GM23248 (cell line): ENCODE data around the gene USP36. TPM values are rescaled to one million over a fixed set of nuclear protein-coding genes. Genes with fewer than 3 reads are reported as not detected.

Experiments used
- DNase-seq: peaks from one replicate; pipeline ENCODE4 v3.0.0-alpha.2; 2015
- H2AFZ ChIP-seq: fragments of 200-600 bp; sonication (generic); 2 replicates; pipeline ENCODE4 v1.6.1; 2016; ENCODE audit warnings: antibody characterized with exemption
- H3F3A ChIP-seq: fragments of 200-600 bp; sonication (generic); 2 replicates; pipeline ENCODE4 v1.6.1; 2016; ENCODE audit warnings: mild to moderate bottlenecking, antibody characterized with exemption, mixed run types; ENCODE audit not compliant: insufficient read depth
- H3K27ac ChIP-seq: fragments of 200-600 bp; sonication (generic); 2 replicates; pipeline ENCODE4 v1.5.1; 2016; ENCODE audit warnings: mild to moderate bottlenecking
- H3K27me3 ChIP-seq: fragments of 200-600 bp; sonication (generic); replicated peaks from 2 replicates; pipeline ENCODE4 v1.6.1; 2016; ENCODE audit warnings: mild to moderate bottlenecking; ENCODE audit not compliant: insufficient read depth
- H3K36me3 ChIP-seq: fragments of 200-600 bp; sonication (generic); 2 replicates; pipeline ENCODE4 v1.6.1; 2016; ENCODE audit warnings: low read depth, mild to moderate bottlenecking
- H3K4me1 ChIP-seq: fragments of 200-600 bp; sonication (generic); 2 replicates; pipeline ENCODE4 v1.6.1; 2016; ENCODE audit warnings: mild to moderate bottlenecking; ENCODE audit not compliant: insufficient read depth
- H3K4me2 ChIP-seq: fragments of 200-600 bp; sonication (generic); one replicate; pipeline ENCODE4 v1.6.1; 2016; ENCODE audit warnings: mild to moderate bottlenecking; ENCODE audit not compliant: unreplicated experiment
- H3K4me3 ChIP-seq: fragments of 200-600 bp; sonication (generic); 2 replicates; pipeline ENCODE4 v1.5.1; 2016; ENCODE audit warnings: mild to moderate bottlenecking
- H3K79me2 ChIP-seq: fragments of 200-600 bp; sonication (generic); 2 replicates; pipeline ENCODE4 v1.6.1; 2016; ENCODE audit warnings: mild to moderate bottlenecking; ENCODE audit not compliant: insufficient read depth
- H3K9ac ChIP-seq: fragments of 200-600 bp; sonication (generic); 2 replicates; pipeline ENCODE4 v1.6.1; 2016; ENCODE audit warnings: mild to moderate bottlenecking
- H3K9me2 ChIP-seq: fragments of 200-600 bp; sonication (generic); 2 replicates; pipeline ENCODE4 v1.6.1; 2016; ENCODE audit warnings: mixed run types, mild to moderate bottlenecking, moderate library complexity; ENCODE audit not compliant: insufficient read depth
- H3K9me3 ChIP-seq: fragments of 200-600 bp; sonication (generic); one replicate; pipeline ENCODE4 v1.6.1; 2017; ENCODE audit warnings: low read depth
- H4K20me1 ChIP-seq: fragments of 200-600 bp; sonication (generic); 2 replicates; pipeline ENCODE4 v1.6.0; 2016; ENCODE audit not compliant: insufficient read depth
- EZH2 ChIP-seq: fragments of 200-600 bp; sonication (generic); IDR thresholded peaks from 2 replicates; pipeline ENCODE4 v1.6.1; 2018; ENCODE audit warnings: antibody characterized with exemption, mild to moderate bottlenecking; ENCODE audit not compliant: insufficient read depth, poor library complexity, severe bottlenecking
- EZH2phosphoT487 ChIP-seq: fragments of 200-600 bp; sonication (generic); IDR thresholded peaks from 2 replicates; pipeline ENCODE4 v1.6.1; 2018; ENCODE audit warnings: antibody characterized with exemption, moderate library complexity, mild to moderate bottlenecking, low read depth; ENCODE audit not compliant: insufficient read depth
- WGBS, 2 experiments: methylation state at CpG; one replicate each; pipeline ENCODE4 v1.1.6; 2015 to 2017; ENCODE audit warnings: low lambda C conversion rate in 2 of 2, low coverage in 1 of 2; ENCODE audit errors: missing lambda C conversion rate in 2 of 2; 5-methylcytosine and 5-hydroxymethylcytosine counted together
- in situ Hi-C: fragments of 300-500 bp; cut with MboI; formaldehyde crosslinking; loops from 2 replicates; pipeline ENCODE4 v1.15.0; 2020
- polyA plus RNA-seq: library from polyadenylated mRNA; unstranded; fragments of >200 nt; fragmentation: Nextera tagmentation; extraction: Ambion mirVana; gene quantifications from 2 replicates; pipeline ENCODE4 v1.2.1, GENCODE V29; 2016
- total RNA-seq: library from RNA; depleted of rRNA; stranded (reverse); fragments of >200 nt; shearing (Covaris generic); gene quantifications from 2 replicates; pipeline ENCODE4 v1.2.3, GENCODE V29; 2014

Gene USP36
- total and polyA plus RNA-seq, 2 experiments from 2014 or later, result 19.9 to 30.2 TPM

- Histone ChIP-seq H3K36me3 (peaks cover 25% of the 10 kb centered on the region), H3K27me3 (no peaks in the 10 kb centered on the region), H3F3A (peaks cover 59% of the 10 kb centered on the region), H3K9me2 (no peaks in the 10 kb centered on the region), H3K9ac (no peak overlapping the region), H3K27ac (peak overlapping the region; percentile 19), H3K9me3 (no peaks in the 10 kb centered on the region), H2AFZ (no peak overlapping the region), H3K79me2 (peaks cover 96% of the 10 kb centered on the region), H3K4me2 (no peak overlapping the region), H4K20me1 (no peaks in the 10 kb centered on the region), H3K4me1 (peaks cover 25% of the 10 kb centered on the region), H3K4me3 (no peak overlapping the region)
- 87 to 90% methylated on average over 9 of the region's 9 CpGs for WGBS, 2 experiments
- DNase-seq, result peak; percentile 29
- TF ChIP-seq EZH2, result no peak
- TF ChIP-seq EZH2phosphoT487, result no peak
- in situ Hi-C loops, result no loop called here
These were observed 34.9 kb upstream of the USP36 start for GRCh38 chr17:78875363-78876093.

GRCh38 chr17:78873519-78874340 lies 33.1 kb upstream of the USP36 start:
- H3F3A ChIP-seq, result peaks cover 46% of the 10 kb centered on the region
- H3K79me2 ChIP-seq, result peaks cover 99% of the 10 kb centered on the region
- H4K20me1 ChIP-seq, result no peaks in the 10 kb centered on the region
- no peak overlapping the region for H3K4me3 ChIP-seq
- no peak overlapping the region for H3K4me2 ChIP-seq
- in situ Hi-C loops, result no loop called here
- H2AFZ ChIP-seq, result no peak overlapping the region
- DNase-seq, result no peak
- peaks cover 13% of the 10 kb centered on the region for H3K4me1 ChIP-seq
- H3K9me2 ChIP-seq, result no peaks in the 10 kb centered on the region
- H3K27me3 ChIP-seq, result no peaks in the 10 kb centered on the region
- H3K27ac ChIP-seq, result no peak overlapping the region
- H3K9ac ChIP-seq, result no peak overlapping the region
- TF ChIP-seq EZH2 (no peak), EZH2phosphoT487 (no peak)
- H3K9me3 ChIP-seq, result no peaks in the 10 kb centered on the region
- WGBS, 2 experiments, result 83 to 84% methylated on average over 21 of the region's 21 CpGs
- peaks cover 37% of the 10 kb centered on the region for H3K36me3 ChIP-seq

DNA sequence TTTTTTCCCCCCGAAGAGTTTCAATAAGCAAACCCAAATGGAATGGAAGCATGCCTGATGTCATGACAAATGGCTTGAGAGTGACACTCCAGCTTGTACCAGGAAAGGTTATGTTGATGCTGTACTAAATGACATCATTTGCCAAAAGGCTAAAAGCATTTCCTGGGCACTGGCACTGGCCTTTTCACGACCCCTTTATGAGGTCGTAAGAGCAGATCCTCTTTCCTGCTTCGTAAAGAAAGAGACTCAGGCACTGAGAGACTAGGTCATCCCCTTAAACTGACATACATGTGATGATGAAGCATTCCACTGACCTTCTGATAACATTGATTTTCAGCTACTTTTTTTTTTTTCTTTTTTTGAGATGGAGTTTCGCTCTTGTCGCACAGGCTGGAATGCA lies 31.9 kb upstream of the USP36 start:
- TF ChIP-seq EZH2phosphoT487 (no peak), EZH2 (no peak)
- Histone ChIP-seq H3K4me1 (peaks cover 14% of the 10 kb centered on the region), H3K27me3 (no peaks in the 10 kb centered on the region), H3K27ac (no peak overlapping the region), H4K20me1 (no peaks in the 10 kb centered on the region), H3F3A (peaks cover 42% of the 10 kb centered on the region), H3K79me2 (peaks cover 96% of the 10 kb centered on the region), H3K4me2 (no peak overlapping the region), H3K9ac (no peak overlapping the region), H3K9me3 (no peaks in the 10 kb centered on the region), H3K4me3 (no peak overlapping the region), H3K9me2 (no peaks in the 10 kb centered on the region), H2AFZ (no peak overlapping the region), H3K36me3 (peaks cover 39% of the 10 kb centered on the region)
- whole genome bisulfite sequencing, 2 experiments, result 93 to 98% methylated on average over 6 of the region's 6 CpGs
- DNase-seq, result no peak
- in situ Hi-C loops, result no loop called here

DNA sequence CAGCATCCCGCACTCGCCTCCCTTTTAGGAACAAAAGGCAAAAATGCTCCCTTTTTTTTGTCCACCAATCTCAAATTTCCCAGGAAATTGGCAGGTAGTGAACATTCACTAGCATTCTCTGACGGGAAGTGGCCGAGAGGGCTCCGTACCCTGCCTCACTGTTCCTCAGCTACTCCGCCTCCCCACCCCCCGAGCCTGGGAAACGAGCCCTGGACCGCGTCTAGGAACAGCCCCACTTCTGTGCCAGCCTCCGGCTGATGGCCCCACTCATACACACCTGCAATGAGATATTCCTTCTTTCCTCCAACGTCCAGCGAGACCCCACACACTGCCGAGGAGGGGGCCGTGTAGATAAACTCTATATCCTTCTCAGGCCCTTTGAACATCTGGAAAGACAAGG lies 30.0 kb upstream of the USP36 start:
- Histone ChIP-seq H3K27me3 (no peaks in the 10 kb centered on the region), H3K9ac (no peak overlapping the region), H3K9me2 (no peaks in the 10 kb centered on the region), H3K27ac (no peak overlapping the region), H4K20me1 (no peaks in the 10 kb centered on the region), H3K9me3 (no peaks in the 10 kb centered on the region), H3K36me3 (peaks cover 39% of the 10 kb centered on the region), H3K4me1 (peaks cover 25% of the 10 kb centered on the region), H3K4me3 (no peak overlapping the region), H3F3A (peaks cover 26% of the 10 kb centered on the region), H2AFZ (no peak overlapping the region), H3K4me2 (no peak overlapping the region), H3K79me2 (peaks cover 95% of the 10 kb centered on the region)
- DNase-seq, result no peak
- in situ Hi-C loops, result no loop called here
- WGBS, 2 experiments, result 80 to 81% methylated on average over 15 of the region's 15 CpGs
- TF ChIP-seq EZH2 (no peak), EZH2phosphoT487 (no peak)
